ENCODE measurements around the gene NDST3.

Gene NDST3

DNA sequence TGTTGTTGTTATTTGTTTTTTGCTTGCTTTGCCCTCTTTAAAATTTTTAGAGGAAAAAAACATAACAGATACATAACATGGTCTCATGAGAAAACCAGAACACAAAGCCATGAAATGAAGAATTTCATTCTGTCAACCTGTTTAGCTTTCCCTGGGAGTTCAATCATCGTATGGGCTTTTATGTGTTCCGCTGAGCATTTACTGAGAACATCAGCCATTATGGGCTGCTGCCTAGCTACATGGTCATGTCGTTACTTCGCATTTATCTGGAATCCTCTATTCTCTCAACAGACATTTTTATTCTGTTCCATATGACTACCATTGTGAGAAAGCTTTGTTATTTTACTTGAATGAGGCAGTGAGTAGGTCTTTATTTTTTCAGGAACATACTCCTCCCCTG lies 51.4 kb downstream of the NDST3 start:
- Histone ChIP-seq H3K9ac (ENCODE audit: low read depth, low read length) (no peak overlapping the region), H3K4me3 (ENCODE audit: low read depth, low read length) (no peak overlapping the region), H3K27me3 (ENCODE audit: control insufficient read depth, insufficient read depth, low read length) (no peaks in the 10 kb centered on the region), H3K9me3 (ENCODE audit: control insufficient read depth, insufficient read depth, low read length) (no peaks in the 10 kb centered on the region), H3K36me3 (ENCODE audit: control insufficient read depth, insufficient read depth, low read length) (no peaks in the 10 kb centered on the region), H3K4me1 (ENCODE audit: control insufficient read depth, insufficient read depth, low read length) (peaks cover 8% of the 10 kb centered on the region)

DNA sequence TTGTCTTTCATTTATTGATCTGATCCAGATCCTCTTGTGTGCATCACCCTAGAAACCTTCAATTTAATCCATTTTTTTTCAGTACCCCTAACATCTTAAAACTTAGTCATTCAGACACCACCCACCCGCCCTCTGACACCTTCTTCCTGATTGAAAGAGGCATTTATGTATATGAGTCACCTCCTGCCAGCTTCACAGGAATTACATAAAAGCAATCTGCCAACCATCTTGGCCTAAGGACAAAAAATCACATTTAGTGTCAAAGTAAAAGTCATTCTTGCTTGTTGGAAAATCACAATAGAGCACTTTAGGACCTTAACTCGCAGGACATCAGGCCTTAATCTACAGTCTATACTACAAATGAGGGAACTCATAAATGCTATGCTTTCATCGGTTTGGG lies 52.1 kb downstream of the NDST3 start:
- H3K9me3 ChIP-seq (ENCODE audit: control insufficient read depth, insufficient read depth, low read length), result no peaks in the 10 kb centered on the region
- H3K4me3 ChIP-seq (ENCODE audit: low read depth, low read length), result no peak overlapping the region
- no peaks in the 10 kb centered on the region for H3K27me3 ChIP-seq (ENCODE audit: control insufficient read depth, insufficient read depth, low read length)
- H3K36me3 ChIP-seq (ENCODE audit: control insufficient read depth, insufficient read depth, low read length), result no peaks in the 10 kb centered on the region
- peaks cover 8% of the 10 kb centered on the region for H3K4me1 ChIP-seq (ENCODE audit: control insufficient read depth, insufficient read depth, low read length)
- H3K9ac ChIP-seq (ENCODE audit: low read depth, low read length), result no peak overlapping the region

DNA sequence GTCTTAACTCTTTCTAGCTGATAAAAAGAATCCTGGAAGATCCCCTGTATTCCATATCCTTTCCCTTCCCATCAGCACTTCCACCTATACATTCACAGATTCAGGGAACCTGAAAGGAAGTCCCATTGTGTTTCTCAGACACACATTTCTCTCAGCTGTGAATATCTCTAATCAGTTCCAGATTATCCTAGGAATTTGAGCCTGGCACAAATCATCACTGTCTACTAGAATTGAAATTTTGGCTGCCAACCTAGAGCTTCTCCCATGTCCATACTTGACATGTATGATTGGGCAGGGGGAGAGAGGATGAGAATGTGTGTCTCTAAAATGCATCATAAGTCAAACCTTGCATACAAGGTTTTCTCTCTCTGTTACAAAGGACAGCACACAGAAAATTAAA lies 53.1 kb downstream of the NDST3 start:
- Histone ChIP-seq H3K9ac (ENCODE audit: low read depth, low read length) (no peak overlapping the region), H3K4me3 (ENCODE audit: low read depth, low read length) (no peak overlapping the region), H3K9me3 (ENCODE audit: control insufficient read depth, insufficient read depth, low read length) (no peaks in the 10 kb centered on the region), H3K36me3 (ENCODE audit: control insufficient read depth, insufficient read depth, low read length) (no peaks in the 10 kb centered on the region), H3K27me3 (ENCODE audit: control insufficient read depth, insufficient read depth, low read length) (no peaks in the 10 kb centered on the region), H3K4me1 (ENCODE audit: control insufficient read depth, insufficient read depth, low read length) (peaks cover 8% of the 10 kb centered on the region)

DNA sequence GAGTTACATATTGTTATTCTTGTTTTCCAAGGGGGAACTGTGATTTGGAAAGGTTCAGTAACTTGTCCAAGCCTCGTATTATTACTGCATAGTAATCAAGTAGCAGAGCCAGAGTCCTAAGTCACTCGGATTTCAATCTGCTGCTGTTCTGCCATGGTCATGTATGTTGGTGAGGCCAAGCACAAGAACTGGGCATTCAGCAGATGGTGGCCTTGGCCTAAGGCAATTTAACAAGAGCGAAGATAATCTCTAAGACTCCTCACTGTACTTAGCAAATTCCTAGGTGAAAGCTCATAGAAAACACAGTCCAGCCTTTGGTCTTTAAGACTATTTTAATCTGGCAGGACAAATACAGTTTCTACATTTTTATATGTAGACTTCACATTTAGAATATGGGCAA lies 64.8 kb downstream of the NDST3 start:
- no peak overlapping the region for H3K9ac ChIP-seq (ENCODE audit: low read depth, low read length)
- H3K27me3 ChIP-seq (ENCODE audit: control insufficient read depth, insufficient read depth, low read length), result no peaks in the 10 kb centered on the region
- no peaks in the 10 kb centered on the region for H3K4me1 ChIP-seq (ENCODE audit: control insufficient read depth, insufficient read depth, low read length)
- no peaks in the 10 kb centered on the region for H3K36me3 ChIP-seq (ENCODE audit: control insufficient read depth, insufficient read depth, low read length)
- no peak overlapping the region for H3K4me3 ChIP-seq (ENCODE audit: low read depth, low read length)
- no peaks in the 10 kb centered on the region for H3K9me3 ChIP-seq (ENCODE audit: control insufficient read depth, insufficient read depth, low read length)

DNA sequence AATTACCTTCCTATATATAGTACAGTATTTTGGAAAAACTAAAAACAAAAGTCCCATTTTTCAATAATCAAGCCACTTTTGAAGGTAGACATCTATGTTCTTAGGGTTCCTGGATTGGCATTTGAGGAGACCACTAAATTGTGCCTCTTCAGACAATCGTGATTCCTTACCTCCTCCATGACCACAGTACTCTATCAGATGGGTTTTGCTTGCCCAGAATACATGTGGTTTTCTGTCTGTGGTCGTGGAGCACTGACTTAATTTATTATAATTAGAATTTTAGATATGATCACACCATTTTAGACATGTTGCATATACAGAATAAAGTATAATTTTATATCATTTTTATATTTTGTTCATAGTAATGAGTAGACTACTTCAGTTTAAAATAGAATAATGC lies 67.9 kb downstream of the NDST3 start:
- Histone ChIP-seq H3K9me3 (ENCODE audit: control insufficient read depth, insufficient read depth, low read length) (no peaks in the 10 kb centered on the region), H3K4me3 (ENCODE audit: low read depth, low read length) (no peak overlapping the region), H3K36me3 (ENCODE audit: control insufficient read depth, insufficient read depth, low read length) (no peaks in the 10 kb centered on the region), H3K4me1 (ENCODE audit: control insufficient read depth, insufficient read depth, low read length) (no peaks in the 10 kb centered on the region), H3K9ac (ENCODE audit: low read depth, low read length) (no peak overlapping the region), H3K27me3 (ENCODE audit: control insufficient read depth, insufficient read depth, low read length) (no peaks in the 10 kb centered on the region)

DNA sequence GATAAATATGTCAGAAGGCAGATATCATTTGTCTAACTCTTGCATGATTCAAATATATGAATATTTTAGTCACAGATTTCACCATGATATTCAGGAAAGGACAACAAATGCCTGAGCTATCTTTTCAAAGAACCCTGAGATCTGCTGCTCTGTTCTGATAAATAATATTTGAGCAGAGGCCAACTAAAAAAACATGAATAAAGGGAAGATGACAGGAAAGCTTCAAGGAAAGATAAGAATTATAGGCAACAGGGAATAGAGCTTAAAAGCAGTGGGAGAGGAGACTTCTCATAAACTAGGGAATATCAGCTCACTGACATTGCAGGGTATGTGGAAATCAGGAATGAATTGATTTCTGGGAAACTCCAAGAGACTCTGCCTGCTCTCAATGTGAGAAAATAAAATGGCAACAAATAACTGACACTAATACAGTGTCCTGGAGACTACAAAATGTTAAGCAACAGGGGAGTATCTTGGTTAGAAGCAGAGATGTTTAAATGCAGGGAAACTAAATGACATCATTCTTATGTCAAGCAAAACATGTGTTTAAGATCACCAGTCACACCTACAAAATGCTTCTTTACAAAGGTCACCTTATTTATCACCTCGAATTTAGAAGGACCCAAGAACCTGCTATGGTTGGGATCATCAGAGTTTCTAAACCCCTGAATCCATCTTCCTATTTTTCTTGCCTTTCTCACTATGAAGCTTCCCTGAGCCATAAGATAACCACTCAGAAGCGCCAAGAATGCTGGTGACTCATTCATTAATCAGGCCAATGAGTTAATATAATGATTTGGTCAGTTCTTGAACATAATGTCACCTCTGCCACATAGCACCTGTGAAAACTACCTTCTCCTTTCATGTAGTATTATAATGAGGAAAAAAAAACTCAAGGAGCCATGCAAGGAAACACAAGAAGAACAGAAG lies 78.1 kb downstream of the NDST3 start:
- Histone ChIP-seq H3K9ac (ENCODE audit: low read depth, low read length) (no peak overlapping the region), H3K9me3 (ENCODE audit: control insufficient read depth, insufficient read depth, low read length) (no peaks in the 10 kb centered on the region), H3K4me1 (ENCODE audit: control insufficient read depth, insufficient read depth, low read length) (no peaks in the 10 kb centered on the region), H3K36me3 (ENCODE audit: control insufficient read depth, insufficient read depth, low read length) (no peaks in the 10 kb centered on the region), H3K4me3 (ENCODE audit: low read depth, low read length) (no peak overlapping the region), H3K27me3 (ENCODE audit: control insufficient read depth, insufficient read depth, low read length) (no peaks in the 10 kb centered on the region)

DNA sequence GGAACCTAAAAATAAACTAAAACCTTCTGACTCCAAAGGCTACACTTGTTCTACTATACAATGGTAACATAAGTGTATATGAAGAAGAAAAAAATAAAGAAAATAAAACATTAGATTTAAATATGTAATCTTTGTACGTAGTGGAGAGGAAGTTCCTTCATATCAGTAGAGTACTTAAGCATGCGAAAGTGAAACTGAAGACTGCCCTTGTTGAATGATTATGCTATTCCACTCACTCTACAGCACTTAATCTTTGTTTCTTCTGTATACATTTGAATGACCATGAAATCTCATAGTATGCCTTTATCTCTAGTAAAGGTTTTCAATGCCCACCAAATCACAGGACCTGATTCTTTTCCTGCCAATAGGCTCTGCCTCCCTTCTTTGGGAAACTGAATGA lies 78.9 kb downstream of the NDST3 start:
- Histone ChIP-seq H3K9ac (ENCODE audit: low read depth, low read length) (no peak overlapping the region), H3K9me3 (ENCODE audit: control insufficient read depth, insufficient read depth, low read length) (no peaks in the 10 kb centered on the region), H3K27me3 (ENCODE audit: control insufficient read depth, insufficient read depth, low read length) (no peaks in the 10 kb centered on the region), H3K4me1 (ENCODE audit: control insufficient read depth, insufficient read depth, low read length) (no peaks in the 10 kb centered on the region), H3K4me3 (ENCODE audit: low read depth, low read length) (no peak overlapping the region), H3K36me3 (ENCODE audit: control insufficient read depth, insufficient read depth, low read length) (no peaks in the 10 kb centered on the region)

DNA sequence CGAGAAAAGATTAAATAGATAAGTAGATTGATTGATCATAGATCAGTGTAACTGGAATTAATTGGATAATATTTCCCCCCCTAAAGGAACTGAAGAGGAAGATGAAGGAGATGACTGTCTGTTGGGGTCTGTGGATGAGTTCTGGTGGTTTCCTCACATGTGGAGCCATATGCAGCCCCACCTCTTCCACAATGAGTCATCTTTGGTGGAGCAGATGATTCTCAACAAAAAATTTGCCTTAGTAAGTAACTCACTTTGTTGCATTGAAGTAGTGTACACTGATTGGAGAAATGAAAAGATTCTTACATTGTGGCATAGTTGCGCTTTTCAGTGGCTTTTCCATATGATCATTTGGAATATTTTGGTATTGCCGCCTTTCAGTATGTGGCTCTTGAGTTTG lies 80.4 kb downstream of the NDST3 start:
- H3K4me3 ChIP-seq (ENCODE audit: low read depth, low read length), result no peak overlapping the region
- H3K4me1 ChIP-seq (ENCODE audit: control insufficient read depth, insufficient read depth, low read length), result no peaks in the 10 kb centered on the region
- no peaks in the 10 kb centered on the region for H3K27me3 ChIP-seq (ENCODE audit: control insufficient read depth, insufficient read depth, low read length)
- H3K9me3 ChIP-seq (ENCODE audit: control insufficient read depth, insufficient read depth, low read length), result no peaks in the 10 kb centered on the region
- H3K36me3 ChIP-seq (ENCODE audit: control insufficient read depth, insufficient read depth, low read length), result no peaks in the 10 kb centered on the region
- H3K9ac ChIP-seq (ENCODE audit: low read depth, low read length), result no peak overlapping the region

DNA sequence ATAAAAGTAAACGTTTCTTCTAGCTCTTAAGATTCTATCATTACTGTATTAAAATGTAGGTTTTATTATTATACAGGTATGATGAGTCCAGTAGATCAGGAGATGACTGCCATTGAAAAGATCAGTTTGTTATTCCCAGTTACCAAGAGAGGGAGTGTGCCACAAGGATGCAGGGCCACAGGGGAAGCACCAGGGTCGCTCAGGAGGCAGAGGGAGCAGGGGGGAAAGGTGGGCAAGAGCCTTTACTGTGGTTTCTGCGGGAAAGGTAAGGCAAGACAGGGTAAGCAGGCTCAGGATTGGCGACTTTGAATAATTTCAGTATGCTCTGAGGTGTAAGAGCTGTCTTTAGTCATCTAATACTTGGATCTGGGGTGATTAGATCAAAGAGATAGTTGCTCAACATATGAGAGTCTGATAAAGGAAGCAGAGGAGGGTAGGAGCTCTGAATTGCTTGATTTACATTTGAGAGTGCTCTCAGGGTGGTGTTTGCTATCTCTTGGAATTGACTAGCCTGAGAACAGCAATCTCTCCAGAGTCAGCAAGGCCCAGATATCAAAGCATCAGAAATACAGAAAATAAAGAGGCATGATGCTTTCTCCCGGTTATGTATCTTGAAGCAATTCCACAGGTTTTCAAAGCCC lies 86.0 kb downstream of the NDST3 start:
- H3K9me3 ChIP-seq (ENCODE audit: control insufficient read depth, insufficient read depth, low read length), result no peaks in the 10 kb centered on the region
- H3K36me3 ChIP-seq (ENCODE audit: control insufficient read depth, insufficient read depth, low read length), result no peaks in the 10 kb centered on the region
- no peaks in the 10 kb centered on the region for H3K27me3 ChIP-seq (ENCODE audit: control insufficient read depth, insufficient read depth, low read length)
- H3K9ac ChIP-seq (ENCODE audit: low read depth, low read length), result no peak overlapping the region
- H3K4me1 ChIP-seq (ENCODE audit: control insufficient read depth, insufficient read depth, low read length), result peaks cover 8% of the 10 kb centered on the region
- no peak overlapping the region for H3K4me3 ChIP-seq (ENCODE audit: low read depth, low read length)

DNA sequence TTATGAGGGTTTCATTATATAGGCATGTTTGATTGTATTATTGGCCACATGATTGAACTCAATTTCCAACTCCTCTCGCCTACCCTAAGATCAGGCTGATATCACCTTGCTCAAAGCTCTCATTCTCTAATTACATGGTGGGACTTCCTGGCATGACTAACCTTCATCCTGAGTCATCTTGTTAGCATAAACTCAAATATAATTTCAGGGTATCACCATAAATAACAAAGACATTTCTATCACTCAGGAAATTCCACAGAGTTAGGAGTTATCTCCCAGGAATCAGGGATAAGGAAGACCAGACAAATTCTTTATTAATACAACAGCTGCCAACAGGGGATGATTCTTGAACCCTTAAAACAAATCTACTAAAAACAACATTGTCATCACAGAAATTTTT lies 90.7 kb downstream of the NDST3 start:
- Histone ChIP-seq H3K36me3 (ENCODE audit: control insufficient read depth, insufficient read depth, low read length) (no peaks in the 10 kb centered on the region), H3K9me3 (ENCODE audit: control insufficient read depth, insufficient read depth, low read length) (no peaks in the 10 kb centered on the region), H3K27me3 (ENCODE audit: control insufficient read depth, insufficient read depth, low read length) (no peaks in the 10 kb centered on the region), H3K4me1 (ENCODE audit: control insufficient read depth, insufficient read depth, low read length) (peaks cover 8% of the 10 kb centered on the region), H3K4me3 (ENCODE audit: low read depth, low read length) (no peak overlapping the region), H3K9ac (ENCODE audit: low read depth, low read length) (no peak overlapping the region)

DNA sequence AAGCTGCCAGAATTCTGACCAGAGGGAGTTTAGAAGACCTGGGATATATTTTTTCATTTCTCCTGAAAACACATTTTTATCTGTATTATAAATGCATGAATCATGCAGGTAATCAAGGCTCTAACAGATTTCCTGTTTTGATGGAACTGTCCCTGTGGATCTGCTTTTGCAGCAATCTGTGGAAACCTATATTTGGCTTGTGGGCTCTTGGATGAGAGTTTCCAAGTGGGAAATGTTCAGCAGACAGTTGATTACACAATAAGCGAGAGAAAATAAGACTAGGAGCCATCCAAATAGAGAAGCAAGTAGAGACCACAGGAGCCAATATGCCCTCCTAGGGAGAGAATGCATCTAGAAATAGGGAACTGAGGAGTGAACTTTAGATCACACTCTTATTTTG lies 105.0 kb downstream of the NDST3 start:
- Histone ChIP-seq H3K36me3 (ENCODE audit: control insufficient read depth, insufficient read depth, low read length) (no peaks in the 10 kb centered on the region), H3K4me3 (ENCODE audit: low read depth, low read length) (no peak overlapping the region), H3K27me3 (ENCODE audit: control insufficient read depth, insufficient read depth, low read length) (no peaks in the 10 kb centered on the region), H3K9ac (ENCODE audit: low read depth, low read length) (no peak overlapping the region), H3K9me3 (ENCODE audit: control insufficient read depth, insufficient read depth, low read length) (no peaks in the 10 kb centered on the region), H3K4me1 (ENCODE audit: control insufficient read depth, insufficient read depth, low read length) (no peaks in the 10 kb centered on the region)

DNA sequence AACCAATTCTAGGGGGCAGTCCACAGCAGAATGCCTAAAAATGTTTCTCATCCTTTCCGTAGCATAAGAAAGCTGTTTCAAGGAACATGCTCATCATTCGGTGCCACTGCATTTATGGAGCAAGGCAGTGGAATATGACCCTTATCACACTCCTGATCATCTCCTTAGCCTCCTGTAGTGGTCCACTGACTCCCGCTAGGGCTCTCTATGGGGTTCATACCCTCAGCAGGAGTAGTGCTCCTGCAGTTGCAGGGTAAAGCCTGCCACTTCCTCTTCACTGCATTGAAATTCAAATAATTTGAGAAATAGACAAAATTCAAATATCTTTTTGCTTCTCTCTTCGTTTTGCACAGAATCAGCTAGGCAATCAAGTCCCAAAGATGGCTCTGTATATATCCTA lies 107.0 kb downstream of the NDST3 start:
- Histone ChIP-seq H3K27me3 (ENCODE audit: control insufficient read depth, insufficient read depth, low read length) (no peaks in the 10 kb centered on the region), H3K36me3 (ENCODE audit: control insufficient read depth, insufficient read depth, low read length) (no peaks in the 10 kb centered on the region), H3K4me3 (ENCODE audit: low read depth, low read length) (no peak overlapping the region), H3K9ac (ENCODE audit: low read depth, low read length) (no peak overlapping the region), H3K4me1 (ENCODE audit: control insufficient read depth, insufficient read depth, low read length) (no peaks in the 10 kb centered on the region), H3K9me3 (ENCODE audit: control insufficient read depth, insufficient read depth, low read length) (no peaks in the 10 kb centered on the region)
